ENCODE data around the gene SPA17. TPM values are rescaled to one million over a fixed set of nuclear protein-coding genes. Genes with fewer than 3 reads are reported as not detected.
A peak's percentile ranks its signal among the peaks of the same experiment; 100 is the strongest.

Gene SPA17
- total RNA-seq, 1 donor from 2014 or later: 13.4 TPM

- peaks cover 8% of the 10 kb centered on the region for H3K36me3 Mint-ChIP-seq
- H3K4me3 Mint-ChIP-seq: no peak overlapping the region
- peaks cover 6% of the 10 kb centered on the region for H3K4me1 Mint-ChIP-seq (ENCODE audit: unreplicated experiment)
- DNase-seq (ENCODE audit: extremely low spot score, unreplicated experiment): no peak
- H3K27ac Mint-ChIP-seq: no peak overlapping the region
- no peak for TF ChIP-seq CTCF (conservative IDR thresholded peaks at IDR 0.05)
- peaks cover 2% of the 10 kb centered on the region for H3K27me3 Mint-ChIP-seq
- no peaks in the 10 kb centered on the region for H3K9me3 Mint-ChIP-seq
Observed at GRCh38 chr11:124667601-124668000, 6.1 kb upstream of the SPA17 start.

DNA sequence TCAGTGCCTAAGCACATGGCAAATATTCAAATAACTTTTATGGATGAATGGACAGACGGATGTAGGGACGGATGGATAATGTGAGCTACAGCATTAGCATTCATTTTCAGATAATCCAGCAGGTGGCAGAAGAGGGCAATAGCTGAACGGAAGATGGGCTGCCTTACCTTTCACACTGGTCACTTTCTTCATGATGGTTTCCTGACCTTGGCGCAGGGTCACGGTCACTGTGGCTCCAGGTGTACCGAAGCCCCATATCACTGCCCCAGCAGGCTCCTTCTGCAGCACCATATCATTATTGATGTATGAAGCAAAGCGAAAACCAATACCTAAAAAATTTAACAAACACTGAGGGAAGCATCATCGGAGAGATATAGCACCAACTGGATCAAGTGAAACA, 4.5 kb upstream of the SPA17 start:
- H3K27ac Mint-ChIP-seq: no peak overlapping the region
- peaks cover 8% of the 10 kb centered on the region for H3K36me3 Mint-ChIP-seq
- no peak for DNase-seq (ENCODE audit: extremely low spot score, unreplicated experiment)
- peak; percentile 88 for TF ChIP-seq CTCF (conservative IDR thresholded peaks at IDR 0.05)
- no peaks in the 10 kb centered on the region for H3K9me3 Mint-ChIP-seq
- no peak overlapping the region for H3K4me3 Mint-ChIP-seq
- H3K4me1 Mint-ChIP-seq (ENCODE audit: unreplicated experiment): peaks cover 12% of the 10 kb centered on the region
- H3K27me3 Mint-ChIP-seq: peaks cover 2% of the 10 kb centered on the region

DNA sequence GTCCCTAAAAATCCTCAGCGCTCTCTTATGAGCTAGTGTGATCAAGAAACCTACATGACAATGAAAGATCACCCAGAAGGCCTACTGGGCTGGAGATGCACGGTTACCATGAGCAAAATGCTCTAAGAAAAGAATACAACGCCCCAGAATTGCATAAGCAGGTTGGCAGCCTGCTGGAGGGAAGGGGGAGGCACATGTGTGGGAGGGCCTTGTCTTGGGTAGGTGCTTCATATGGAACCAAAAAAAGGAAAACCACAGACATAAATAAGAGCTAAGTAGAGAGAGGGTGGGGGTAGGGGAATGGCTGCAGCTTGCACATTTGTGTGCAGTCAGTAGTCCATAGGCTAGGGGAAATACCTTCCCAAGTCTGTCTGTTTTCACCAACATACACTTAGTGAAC, 3.0 kb upstream of the SPA17 start:
- Mint-ChIP-seq H3K27ac (no peak overlapping the region), H3K36me3 (peaks cover 4% of the 10 kb centered on the region)

DNA sequence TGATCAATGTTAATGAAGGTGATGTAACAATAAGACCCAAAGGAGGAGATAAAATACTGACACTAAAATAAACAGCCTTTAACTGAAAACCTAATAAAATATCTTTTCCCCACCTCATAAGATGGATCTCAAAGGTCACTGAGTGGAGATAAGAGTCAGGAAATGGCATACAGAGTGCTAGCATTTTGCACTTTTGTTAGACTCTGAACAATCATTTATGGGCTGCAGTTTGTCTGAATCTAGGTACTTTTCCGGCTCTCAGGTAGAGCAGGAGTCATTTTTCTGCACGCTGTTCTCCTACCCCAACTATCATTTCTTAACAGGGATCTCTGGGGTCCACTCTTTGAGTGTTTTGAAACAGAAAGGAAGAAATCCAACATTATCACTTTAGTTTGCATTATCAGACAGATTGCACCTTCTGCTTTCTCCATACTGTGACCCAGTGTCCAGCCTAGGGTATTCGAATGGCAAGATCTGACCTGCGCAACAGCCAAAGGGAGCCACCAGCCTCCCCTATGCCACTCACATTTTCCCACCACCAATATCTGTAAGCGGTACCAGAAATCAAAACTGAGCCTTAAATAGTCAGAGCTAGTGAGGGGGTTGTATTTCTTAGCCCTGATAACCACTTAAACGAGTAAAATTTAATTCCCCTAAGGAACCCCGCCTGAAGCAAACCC, 1.0 kb upstream of the SPA17 start:
- Mint-ChIP-seq H3K9me3 (no peaks in the 10 kb centered on the region), H3K27me3 (peaks cover 2% of the 10 kb centered on the region), H3K4me1 (ENCODE audit: unreplicated experiment) (peaks cover 23% of the 10 kb centered on the region), H3K27ac (peak overlapping the region; percentile 67), H3K36me3 (no peaks in the 10 kb centered on the region), H3K4me3 (peak overlapping the region; percentile 91)
- no peak for DNase-seq (ENCODE audit: extremely low spot score, unreplicated experiment)
- no peak for TF ChIP-seq CTCF (conservative IDR thresholded peaks at IDR 0.05)

More for the DNA sequence above, 3.0 kb upstream of the SPA17 start:
- Mint-ChIP-seq H3K9me3 (no peaks in the 10 kb centered on the region), H3K27me3 (peaks cover 2% of the 10 kb centered on the region), H3K4me3 (peak overlapping the region; percentile 42), H3K4me1 (ENCODE audit: unreplicated experiment) (peaks cover 20% of the 10 kb centered on the region)
- TF ChIP-seq CTCF (conservative IDR thresholded peaks at IDR 0.05): peak; percentile 21
- DNase-seq (ENCODE audit: extremely low spot score, unreplicated experiment): no peak

DNA sequence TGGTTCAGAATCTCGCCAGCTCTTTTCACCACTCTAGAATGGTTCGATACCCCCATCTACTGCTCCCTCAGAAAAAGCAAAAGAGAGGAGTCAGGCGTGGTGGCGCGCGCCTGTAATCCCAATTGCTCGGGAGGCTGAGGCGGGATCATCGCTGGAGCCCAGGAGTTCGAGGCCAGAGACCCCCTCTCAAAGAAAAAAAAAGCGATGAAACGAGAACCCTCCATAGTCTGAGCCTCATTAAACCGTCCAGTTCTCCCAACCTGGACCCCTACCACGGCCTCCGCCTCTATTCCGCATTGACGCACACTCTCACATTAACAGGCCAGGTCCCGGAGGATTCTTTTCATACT, 439 bp downstream of the SPA17 start:
- H3K4me3 Mint-ChIP-seq: peak overlapping the region; percentile 91
- H3K27me3 Mint-ChIP-seq: peaks cover 2% of the 10 kb centered on the region
- H3K27ac Mint-ChIP-seq: peak overlapping the region; percentile 91
- no peaks in the 10 kb centered on the region for H3K36me3 Mint-ChIP-seq
- H3K4me1 Mint-ChIP-seq (ENCODE audit: unreplicated experiment): peaks cover 23% of the 10 kb centered on the region
- no peak for TF ChIP-seq CTCF (conservative IDR thresholded peaks at IDR 0.05)
- no peaks in the 10 kb centered on the region for H3K9me3 Mint-ChIP-seq
- DNase-seq (ENCODE audit: extremely low spot score, unreplicated experiment): no peak

Measured in type B pancreatic cell (in vitro differentiated cells).